ENCODE results near the gene GPM6B.

Gene GPM6B

DNA sequence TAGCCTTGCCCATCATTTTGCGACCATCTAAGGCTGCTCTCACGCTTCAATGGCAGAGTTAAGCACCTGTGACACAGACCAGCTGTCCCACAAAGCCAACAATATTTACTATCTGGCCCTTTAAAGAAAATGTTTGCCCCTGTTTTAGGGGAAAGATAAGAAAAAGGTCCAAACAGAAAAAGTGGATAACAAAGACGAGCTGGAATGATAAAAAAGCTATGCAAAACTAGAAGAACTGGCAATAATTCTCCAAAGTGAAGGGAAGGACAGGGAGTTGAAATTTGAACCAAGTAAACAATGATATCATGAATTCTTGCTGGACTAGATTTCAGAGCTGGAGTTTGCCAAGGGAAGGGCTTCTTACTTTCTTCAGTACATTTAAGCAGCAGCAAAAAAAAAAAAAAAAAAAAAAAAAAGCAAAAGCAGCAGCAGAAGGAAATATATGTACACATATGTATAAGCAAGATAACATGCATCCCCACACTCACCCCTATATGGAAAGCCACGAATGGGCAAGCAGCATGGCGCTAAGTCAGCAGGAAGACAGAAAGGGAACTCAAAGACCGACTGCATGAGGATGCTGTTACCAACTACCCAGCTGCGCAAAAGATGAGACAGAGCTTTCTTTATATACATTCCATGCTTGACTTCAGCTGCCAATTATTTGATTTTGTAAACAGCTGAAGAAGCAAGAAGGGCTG is 94.9 kb downstream of the GPM6B start:
- no peak overlapping the region for H3K27ac ChIP-seq

DNA sequence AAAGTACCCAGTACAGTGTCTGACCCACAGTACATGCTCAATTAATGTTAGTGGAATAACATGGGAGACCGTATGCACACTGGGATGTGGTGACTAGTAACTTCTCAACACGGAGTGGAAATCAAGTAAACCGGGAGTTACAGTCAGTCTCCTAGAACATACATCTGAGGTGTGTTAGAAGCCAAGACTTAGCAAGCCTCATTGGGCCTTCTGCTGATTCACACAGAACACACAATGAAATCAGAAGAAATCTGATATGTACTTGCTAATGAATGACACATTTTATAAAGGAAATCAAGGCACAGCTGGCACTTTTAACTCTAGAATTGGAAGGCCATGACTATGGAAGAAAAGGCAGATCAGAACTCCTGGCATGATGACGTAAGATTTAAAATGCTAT is 95.5 kb downstream of the GPM6B start:
- Histone ChIP-seq H3K4me1 (ENCODE audit: low read depth, poor library complexity, severe bottlenecking) (peaks cover 12% of the 10 kb centered on the region), H3K4me3 (IDR thresholded peaks at IDR 0.05; ENCODE audit: insufficient read depth, low read depth, low read length) (no peak overlapping the region), H4K20me1 (ENCODE audit: insufficient read depth) (no peaks in the 10 kb centered on the region), H2AFZ (ENCODE audit: low read depth) (no peak overlapping the region), H3K9ac (no peak overlapping the region), H3K79me2 (ENCODE audit: insufficient read depth, low read depth) (peaks cover 7% of the 10 kb centered on the region; the same call in 1 of the 2 replicates), H3K27me3 (ENCODE audit: insufficient read depth, low read depth) (no peaks in the 10 kb centered on the region), H3K36me3 (ENCODE audit: insufficient read depth) (no peaks in the 10 kb centered on the region), H3K27ac (no peak overlapping the region), H3K4me2 (no peak overlapping the region)
- TF ChIP-seq CTCF (conservative IDR thresholded peaks at IDR 0.05; ENCODE audit: low read depth, low read length) = no peak

More for the DNA sequence above, 94.9 kb downstream of the GPM6B start:
- H3K27me3 ChIP-seq (ENCODE audit: insufficient read depth, low read depth) = no peaks in the 10 kb centered on the region
- no peak overlapping the region for H3K4me3 ChIP-seq (IDR thresholded peaks at IDR 0.05; ENCODE audit: insufficient read depth, low read depth, low read length)
- no peak overlapping the region for H2AFZ ChIP-seq (ENCODE audit: low read depth)
- no peak overlapping the region for H3K9ac ChIP-seq
- H3K36me3 ChIP-seq (ENCODE audit: insufficient read depth) = no peaks in the 10 kb centered on the region
- peaks cover 10% of the 10 kb centered on the region; the same call in 1 of the 2 replicates for H3K79me2 ChIP-seq (ENCODE audit: insufficient read depth, low read depth)
- H3K4me2 ChIP-seq = no peak overlapping the region
- no peak for TF ChIP-seq CTCF (conservative IDR thresholded peaks at IDR 0.05; ENCODE audit: low read depth, low read length)
- H3K4me1 ChIP-seq (ENCODE audit: low read depth, poor library complexity, severe bottlenecking) = peaks cover 6% of the 10 kb centered on the region
- H4K20me1 ChIP-seq (ENCODE audit: insufficient read depth) = no peaks in the 10 kb centered on the region
